Measurements from ENCODE around the gene EWSR1.

Gene EWSR1

GRCh38 chr22:29316141-29316828 lies 48.2 kb downstream of the EWSR1 start:
- TF ChIP-seq CTCF (conservative IDR thresholded peaks at IDR 0.05; ENCODE audit: low read depth, low read length) = no peak
- no peak overlapping the region for H2AFZ ChIP-seq (ENCODE audit: low read depth)
- no peaks in the 10 kb centered on the region for H3K36me3 ChIP-seq (ENCODE audit: insufficient read depth)
- H3K4me1 ChIP-seq (ENCODE audit: low read depth, poor library complexity, severe bottlenecking) = no peaks in the 10 kb centered on the region
- H4K20me1 ChIP-seq (ENCODE audit: insufficient read depth) = no peaks in the 10 kb centered on the region
- H3K4me2 ChIP-seq = no peak overlapping the region
- H3K27me3 ChIP-seq (ENCODE audit: insufficient read depth, low read depth) = peaks cover 14% of the 10 kb centered on the region; the same call in 1 of the 2 replicates
- no peak overlapping the region for H3K27ac ChIP-seq
- H3K9ac ChIP-seq = no peak overlapping the region
- H3K4me3 ChIP-seq (IDR thresholded peaks at IDR 0.05; ENCODE audit: insufficient read depth, low read depth, low read length) = no peak overlapping the region
- no peaks in the 10 kb centered on the region for H3K79me2 ChIP-seq (ENCODE audit: insufficient read depth, low read depth)

- Histone ChIP-seq H3K79me2 (ENCODE audit: insufficient read depth, low read depth) (no peaks in the 10 kb centered on the region), H3K27ac (no peak overlapping the region), H3K4me2 (no peak overlapping the region), H2AFZ (ENCODE audit: low read depth) (no peak overlapping the region), H3K27me3 (ENCODE audit: insufficient read depth, low read depth) (peaks cover 5% of the 10 kb centered on the region; the same call in 1 of the 2 replicates), H3K4me1 (ENCODE audit: low read depth, poor library complexity, severe bottlenecking) (no peaks in the 10 kb centered on the region), H3K4me3 (IDR thresholded peaks at IDR 0.05; ENCODE audit: insufficient read depth, low read depth, low read length) (no peak overlapping the region), H3K9ac (no peak overlapping the region), H3K36me3 (ENCODE audit: insufficient read depth) (no peaks in the 10 kb centered on the region), H4K20me1 (ENCODE audit: insufficient read depth) (no peaks in the 10 kb centered on the region)
- TF ChIP-seq CTCF (conservative IDR thresholded peaks at IDR 0.05; ENCODE audit: low read depth, low read length) = no peak
Measured at GRCh38 chr22:29317827-29318454, 49.9 kb downstream of the EWSR1 start.

- Histone ChIP-seq H4K20me1 (ENCODE audit: insufficient read depth) (no peaks in the 10 kb centered on the region), H3K79me2 (ENCODE audit: insufficient read depth, low read depth) (no peaks in the 10 kb centered on the region), H3K9ac (no peak overlapping the region), H3K27ac (no peak overlapping the region), H2AFZ (ENCODE audit: low read depth) (no peak overlapping the region), H3K4me2 (no peak overlapping the region), H3K4me3 (IDR thresholded peaks at IDR 0.05; ENCODE audit: insufficient read depth, low read depth, low read length) (no peak overlapping the region), H3K36me3 (ENCODE audit: insufficient read depth) (no peaks in the 10 kb centered on the region), H3K27me3 (ENCODE audit: insufficient read depth, low read depth) (peaks cover 5% of the 10 kb centered on the region; the same call in 1 of the 2 replicates), H3K4me1 (ENCODE audit: low read depth, poor library complexity, severe bottlenecking) (no peaks in the 10 kb centered on the region)
- TF ChIP-seq CTCF (conservative IDR thresholded peaks at IDR 0.05; ENCODE audit: low read depth, low read length) = no peak
Measured at GRCh38 chr22:29319072-29319471, 51.0 kb downstream of the EWSR1 start.

GRCh38 chr22:29320546-29320945 lies 52.5 kb downstream of the EWSR1 start:
- no peak overlapping the region for H3K4me2 ChIP-seq
- no peaks in the 10 kb centered on the region for H4K20me1 ChIP-seq (ENCODE audit: insufficient read depth)

More at GRCh38 chr22:29320546-29320945, 52.5 kb downstream of the EWSR1 start:
- no peak for TF ChIP-seq CTCF (conservative IDR thresholded peaks at IDR 0.05; ENCODE audit: low read depth, low read length)
- Histone ChIP-seq H3K4me1 (ENCODE audit: low read depth, poor library complexity, severe bottlenecking) (no peaks in the 10 kb centered on the region), H3K36me3 (ENCODE audit: insufficient read depth) (no peaks in the 10 kb centered on the region), H3K9ac (no peak overlapping the region), H3K27me3 (ENCODE audit: insufficient read depth, low read depth) (no peaks in the 10 kb centered on the region), H3K79me2 (ENCODE audit: insufficient read depth, low read depth) (no peaks in the 10 kb centered on the region), H2AFZ (ENCODE audit: low read depth) (no peak overlapping the region), H3K4me3 (IDR thresholded peaks at IDR 0.05; ENCODE audit: insufficient read depth, low read depth, low read length) (no peak overlapping the region), H3K27ac (no peak overlapping the region)

Measured in KMS-11 (cell line).